NCI-H2196 treated with DMSO at 0.1 percent for 48 hours (cell line): ENCODE results near the gene CCDC171.
A peak's percentile ranks its signal among the peaks of the same experiment; 100 is the strongest.
"Not testable (repeated sequence)": the region's sequence is repeated elsewhere in the genome, so short reads cannot be mapped to it uniquely, and the experiment has no call there.

Experiments
- DNase-seq: peaks from one replicate; lab custom pipeline; 2025; ENCODE audit not compliant: unreplicated experiment; lab: John Stamatoyannopoulos, UW

Gene CCDC171

DNA sequence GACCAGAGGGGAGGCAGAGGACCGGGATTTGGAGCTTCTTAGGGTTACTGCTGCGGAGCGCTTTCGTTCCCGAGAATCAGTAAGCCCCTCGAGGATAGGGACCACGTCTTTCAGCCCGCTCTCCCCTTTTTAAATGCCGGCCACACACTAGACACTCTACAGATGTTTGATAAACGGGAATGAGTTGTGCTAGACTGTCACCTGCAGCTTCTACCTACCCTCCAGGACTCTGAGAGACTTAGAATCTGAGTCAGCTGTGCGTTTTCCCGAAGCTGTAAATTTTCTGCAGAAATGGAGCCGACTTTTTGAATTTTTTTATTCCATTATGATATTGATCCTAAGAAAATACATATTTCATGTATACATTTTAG is 670 bp downstream of the CCDC171 start:
- no peak for DNase-seq

DNA sequence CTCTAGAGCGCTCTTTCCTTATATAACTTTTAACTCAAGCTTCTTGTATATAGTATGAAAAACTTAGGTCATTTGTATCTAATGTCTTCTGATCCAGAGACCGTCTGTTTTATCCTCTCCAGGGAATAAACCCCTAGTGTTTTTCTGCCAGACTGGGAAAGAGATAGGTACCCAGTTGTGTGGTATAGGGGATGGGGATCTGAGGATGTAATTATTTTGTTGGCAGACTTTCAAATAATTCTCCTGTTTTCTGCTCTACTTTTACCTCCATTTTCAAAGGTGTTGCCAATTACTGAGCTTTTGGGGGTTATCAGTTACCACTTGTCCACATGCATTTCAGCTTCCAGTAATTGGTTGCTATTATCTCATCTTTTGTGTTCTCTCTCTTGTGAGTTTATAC is 17.9 kb downstream of the CCDC171 start:
- DNase-seq: peak; percentile 16

DNA sequence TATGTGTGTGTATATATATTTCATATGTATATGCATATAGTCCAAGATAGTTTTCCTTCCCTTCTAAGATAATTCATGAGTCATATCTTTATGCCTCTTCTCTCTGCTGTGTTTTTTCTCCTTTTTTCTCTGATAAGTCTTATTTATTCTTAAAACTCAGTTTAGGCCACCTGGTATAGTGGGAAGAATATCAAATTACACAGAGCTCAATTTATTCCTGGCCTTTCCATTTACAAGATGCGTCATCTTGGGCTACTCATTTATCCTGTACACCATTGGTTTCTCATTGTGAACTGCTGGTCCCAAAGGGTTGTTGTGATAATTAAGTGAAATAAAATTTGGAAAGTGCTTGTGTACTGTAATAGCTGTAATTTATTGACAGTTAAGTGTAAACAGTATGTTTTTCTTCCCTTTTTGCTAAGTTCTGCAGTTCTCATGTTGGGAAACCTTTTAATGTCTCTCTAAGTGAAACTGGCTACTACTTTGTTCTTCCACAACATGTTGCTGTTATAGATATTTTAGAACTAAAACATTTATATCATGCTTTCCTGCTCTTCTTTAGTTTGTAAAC is 19.4 kb downstream of the CCDC171 start:
- no peak for DNase-seq

DNA sequence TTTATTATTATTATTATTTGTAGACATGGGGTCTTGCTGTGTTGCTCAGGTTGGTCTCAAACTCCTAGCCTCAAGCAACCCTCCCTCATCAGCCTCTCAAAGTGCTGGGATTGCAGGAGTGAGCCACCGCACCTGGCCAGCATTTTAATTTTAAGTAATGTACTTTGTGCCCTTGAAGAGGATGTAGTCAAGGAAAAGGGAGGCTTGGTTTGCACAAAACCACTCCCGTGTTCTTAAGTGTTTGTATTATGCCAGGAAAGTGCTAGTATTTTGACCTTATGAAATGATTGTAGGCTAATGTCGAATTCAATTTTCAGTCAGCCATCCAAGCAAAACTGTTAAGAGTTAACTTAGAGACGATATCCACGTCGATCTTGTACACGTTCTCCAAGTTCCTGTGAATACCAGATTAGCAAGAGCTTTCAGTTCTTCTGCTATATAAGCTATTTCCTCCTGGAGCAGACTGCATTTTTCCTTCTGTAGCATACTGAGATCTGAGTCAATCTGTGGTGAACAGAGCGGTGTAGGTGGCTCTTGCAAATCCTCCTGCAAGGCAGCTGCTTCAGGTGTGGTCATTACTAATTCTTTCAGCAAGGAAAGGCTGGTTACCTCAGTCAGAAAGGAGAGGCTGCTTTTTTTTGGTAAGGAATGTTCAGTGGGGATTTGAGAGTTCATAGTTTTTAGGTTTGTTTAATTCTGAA is 23.7 kb downstream of the CCDC171 start:
- no peak for DNase-seq

DNA sequence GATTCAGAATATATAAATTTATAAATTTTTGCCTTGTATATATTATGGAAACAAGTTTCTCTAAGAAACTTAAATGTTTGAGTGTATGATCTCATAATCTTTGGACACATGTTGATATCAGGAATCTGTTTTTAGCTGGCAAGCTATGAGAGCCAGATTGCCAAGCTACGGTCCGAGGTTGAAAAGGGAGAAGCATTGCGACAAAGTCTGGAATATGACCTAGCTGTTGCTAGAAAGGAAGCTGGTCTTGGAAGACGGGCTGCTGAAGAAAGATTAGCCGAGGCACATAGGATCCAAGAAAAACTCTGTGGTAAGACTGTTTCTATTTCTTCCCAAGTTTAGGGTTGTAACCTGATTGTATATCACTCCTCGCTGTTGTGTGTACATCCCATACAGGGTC is 25.9 kb downstream of the CCDC171 start:
- DNase-seq: no peak

DNA sequence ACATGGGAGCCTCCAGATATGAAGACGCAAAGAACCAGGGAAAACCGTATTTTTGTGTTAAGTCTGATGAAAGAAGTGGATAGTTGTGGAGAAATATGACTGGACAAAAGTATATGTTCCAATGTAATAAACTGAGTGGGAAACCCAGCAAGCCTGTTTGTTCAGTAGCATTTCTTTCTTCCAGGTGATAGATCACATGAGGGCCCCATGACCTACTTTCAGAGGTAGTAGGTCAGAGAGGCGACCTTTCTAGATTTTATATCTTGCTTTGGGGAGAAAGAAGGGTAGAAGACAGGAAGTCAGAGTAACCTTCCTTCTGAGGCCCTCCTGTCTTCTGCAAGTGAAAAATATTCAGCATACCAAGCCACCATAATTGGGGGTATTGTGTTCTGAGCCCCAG is 31.5 kb downstream of the CCDC171 start:
- no peak for DNase-seq

DNA sequence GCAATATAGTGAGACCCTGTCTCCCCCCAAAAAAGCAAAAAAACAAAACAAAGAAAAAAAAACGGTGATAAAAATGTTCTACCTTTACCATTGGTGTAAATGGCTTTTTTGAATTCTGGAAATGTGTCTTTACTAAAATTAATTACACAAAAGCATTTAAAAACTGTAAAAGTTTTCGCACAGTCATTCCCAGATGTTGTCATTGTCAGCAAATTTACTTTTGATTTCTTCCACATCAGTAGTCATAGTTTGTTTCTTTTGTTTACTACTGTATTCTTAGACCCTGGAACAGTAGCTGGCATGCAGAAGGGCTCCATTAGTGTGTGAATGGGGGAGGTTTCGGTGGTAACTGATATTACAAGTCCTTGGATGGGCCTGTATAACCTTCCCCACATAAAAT is 39.5 kb downstream of the CCDC171 start:
- DNase-seq: no peak

DNA sequence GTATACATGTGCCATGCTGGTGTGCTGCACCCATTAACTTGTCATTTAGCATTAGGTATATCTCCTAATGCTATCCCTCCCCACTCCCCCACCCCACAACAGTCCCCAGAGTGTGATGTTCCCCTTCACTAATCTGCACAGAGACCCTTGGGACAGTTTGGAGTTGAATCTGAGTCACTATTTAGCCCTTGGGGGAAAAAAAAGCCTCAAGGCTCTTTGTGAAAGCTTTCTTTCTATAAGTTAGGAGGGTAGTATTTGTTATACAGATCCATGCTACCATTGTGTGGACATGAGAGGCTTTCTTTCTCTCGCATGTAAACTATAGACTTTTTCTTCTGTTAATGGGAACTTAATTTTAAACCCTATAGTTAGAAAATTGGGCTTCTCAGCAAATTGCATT is 40.1 kb downstream of the CCDC171 start:
- not testable (repeated sequence) for DNase-seq

DNA sequence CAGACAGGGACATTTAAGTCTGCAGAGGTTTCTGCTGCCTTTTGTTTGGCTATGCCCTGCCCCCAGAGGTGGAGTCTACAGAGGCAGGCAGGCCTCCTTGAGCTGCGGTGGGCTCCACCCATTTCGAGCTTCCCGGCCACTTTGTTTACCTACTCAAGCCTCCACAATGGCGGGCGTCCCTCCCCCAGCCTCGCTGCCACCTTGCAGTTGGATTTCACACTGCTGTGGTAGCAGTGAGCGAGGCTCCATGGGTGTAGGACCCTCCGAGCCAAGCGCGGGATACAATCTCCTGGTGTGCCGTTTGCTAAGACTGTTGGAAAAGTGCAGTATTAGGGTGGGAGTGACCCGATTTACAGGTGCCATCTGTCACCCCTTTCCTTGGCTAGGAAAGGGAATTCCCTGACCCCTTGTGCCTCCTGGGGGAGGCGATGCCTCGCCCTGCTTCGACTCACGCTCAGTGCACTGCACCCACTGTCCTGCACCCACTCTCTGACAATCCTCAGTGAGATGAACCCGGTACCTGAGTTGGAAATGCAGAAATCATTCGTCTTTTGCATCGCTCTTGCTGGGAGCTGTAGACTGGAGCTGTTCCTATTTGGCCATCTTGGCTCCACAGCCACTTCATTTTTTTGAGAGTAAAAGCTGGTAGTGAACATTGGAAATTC is 48.0 kb downstream of the CCDC171 start:
- DNase-seq: not testable (repeated sequence)

DNA sequence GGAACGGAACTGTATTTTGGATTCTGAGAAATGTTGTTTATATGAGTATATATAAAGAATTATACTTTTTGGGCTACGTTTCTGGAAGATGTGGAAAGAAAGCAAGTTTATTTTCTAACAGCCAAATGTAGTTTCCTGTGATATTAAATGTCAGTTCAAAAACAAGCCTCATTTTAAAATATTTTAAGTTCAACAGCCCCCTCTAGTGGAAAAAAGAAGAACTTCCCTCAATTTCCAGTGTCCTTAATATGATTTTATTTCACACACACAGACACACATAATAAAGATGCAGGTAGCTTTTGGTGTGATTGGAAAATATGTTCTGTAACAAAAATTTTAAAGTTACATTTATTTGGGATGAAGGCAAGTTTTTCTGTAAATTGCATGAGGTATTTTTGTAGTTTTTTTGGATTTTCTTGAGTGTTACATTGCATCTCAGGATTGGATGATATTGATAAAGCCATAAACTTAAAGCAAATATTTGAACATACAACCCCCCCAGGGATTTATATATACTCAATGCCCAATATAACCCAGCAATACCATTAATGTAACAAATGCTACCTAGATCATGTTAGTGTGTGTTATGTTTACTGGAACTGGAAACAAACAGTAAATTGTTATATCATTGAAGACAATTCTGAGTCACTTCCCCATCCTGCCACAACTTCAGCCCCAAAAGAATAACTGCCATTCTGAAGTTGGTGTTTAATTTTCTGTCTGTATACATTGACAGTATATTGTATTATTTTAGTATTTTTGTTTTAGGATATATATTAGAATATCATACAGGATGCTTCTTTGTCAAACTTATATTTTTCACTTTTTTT is 54.0 kb downstream of the CCDC171 start:
- peak; percentile 70 for DNase-seq

DNA sequence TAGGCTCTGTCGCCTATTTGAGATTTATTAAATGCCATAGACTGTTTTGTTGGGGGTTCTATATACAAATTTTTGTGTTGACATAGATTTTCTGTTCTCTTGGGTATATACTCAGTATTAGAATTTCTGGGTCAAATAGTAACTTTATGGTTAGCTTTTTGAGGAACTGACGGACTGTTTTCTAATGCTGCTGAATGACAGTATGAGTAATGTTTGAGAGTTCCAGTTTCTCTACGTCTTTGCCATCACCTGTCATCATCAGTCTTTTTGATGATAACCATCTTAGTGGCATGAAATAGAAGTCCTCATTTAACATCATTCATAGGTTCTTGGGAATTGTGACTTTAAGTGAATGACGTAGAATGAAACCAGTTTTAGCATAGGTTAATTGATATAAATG is 60.1 kb downstream of the CCDC171 start:
- no peak for DNase-seq

DNA sequence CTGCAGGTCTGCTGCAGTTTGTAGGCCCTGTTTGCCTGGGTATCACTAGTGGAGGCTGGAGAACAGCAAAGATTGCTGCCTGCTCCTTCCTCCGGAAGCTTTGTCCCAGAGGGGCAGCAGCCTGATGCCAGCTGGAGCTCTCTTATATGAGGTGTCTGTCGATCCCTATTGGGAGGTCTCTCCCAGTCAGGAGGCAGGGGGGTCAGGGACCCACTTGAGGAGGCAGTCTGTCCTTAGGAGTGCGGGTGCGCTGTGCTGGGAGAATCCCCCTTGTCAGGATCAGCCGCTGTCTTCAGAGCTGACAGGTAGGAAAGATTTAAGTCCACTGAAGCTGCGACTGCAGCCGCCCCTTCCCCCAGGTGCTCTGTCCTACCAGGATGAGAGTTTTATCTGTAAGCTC is 64.9 kb downstream of the CCDC171 start:
- no peak for DNase-seq

DNA sequence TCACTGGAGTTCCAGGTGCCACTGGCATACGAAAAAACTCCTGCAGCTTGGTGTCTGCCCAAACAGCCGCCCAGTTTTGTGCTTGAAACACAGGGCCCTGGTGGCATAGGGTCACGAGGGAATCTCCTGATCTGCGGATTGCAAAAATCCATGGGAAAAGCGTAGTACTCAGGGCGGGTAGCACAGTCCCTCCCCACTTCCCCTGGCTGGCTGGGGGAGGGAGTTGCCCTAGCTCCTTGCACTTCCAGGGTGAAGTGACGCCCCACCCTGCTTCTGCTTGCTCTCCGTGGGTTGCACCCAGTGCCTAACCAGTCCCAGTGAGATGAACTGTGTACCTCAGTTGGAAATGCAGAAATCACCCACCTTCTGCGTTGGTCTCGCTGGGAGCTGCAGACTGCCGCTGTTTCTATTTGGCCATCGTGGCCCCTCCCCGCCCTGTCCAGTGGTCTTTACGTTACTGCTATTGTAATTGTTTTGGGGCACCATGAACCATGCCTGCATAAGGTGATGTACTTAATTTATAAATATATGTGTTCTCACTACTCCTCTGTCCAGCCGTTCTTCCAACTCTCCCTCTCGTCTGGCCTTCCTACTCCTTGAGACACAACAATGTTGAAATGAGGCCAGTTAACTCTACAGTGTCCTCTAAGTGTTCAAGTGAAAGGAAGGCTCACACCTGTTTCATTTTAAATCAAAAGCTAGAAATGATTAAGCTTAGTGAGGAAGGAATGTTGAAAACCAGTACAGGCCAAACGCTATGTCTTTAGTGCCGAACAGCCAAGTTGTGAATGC is 65.9 kb downstream of the CCDC171 start:
- no peak for DNase-seq

DNA sequence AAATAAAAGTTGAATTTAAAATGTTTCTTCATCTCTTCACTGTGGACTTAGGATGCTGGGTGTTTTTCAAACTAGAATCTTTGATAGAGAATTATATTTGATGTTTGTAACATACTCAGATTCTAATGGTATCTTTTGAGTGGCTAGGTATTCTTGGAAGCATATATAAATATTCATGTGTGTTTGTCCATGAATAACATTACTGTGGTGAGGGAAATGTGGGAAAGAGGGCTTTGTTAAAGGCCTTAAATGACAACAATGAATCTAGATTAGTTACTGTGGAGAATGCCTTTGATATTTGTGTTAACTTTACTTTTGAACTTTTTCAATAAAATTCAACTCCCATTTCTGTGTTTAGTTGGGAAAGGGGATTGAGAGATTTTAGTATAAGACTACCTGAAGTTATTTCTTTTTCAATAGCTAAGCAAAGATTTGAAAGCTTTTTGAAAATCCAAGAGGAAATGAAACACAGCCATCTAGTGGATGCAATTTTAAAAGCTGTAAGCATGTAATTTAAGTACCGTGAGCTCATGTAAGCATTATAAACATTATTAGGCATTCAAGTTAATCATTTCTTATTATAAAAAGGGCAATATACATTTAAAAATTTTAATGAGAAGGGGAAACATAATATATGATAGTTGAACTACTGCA is 69.6 kb downstream of the CCDC171 start:
- DNase-seq: peak; percentile 12

DNA sequence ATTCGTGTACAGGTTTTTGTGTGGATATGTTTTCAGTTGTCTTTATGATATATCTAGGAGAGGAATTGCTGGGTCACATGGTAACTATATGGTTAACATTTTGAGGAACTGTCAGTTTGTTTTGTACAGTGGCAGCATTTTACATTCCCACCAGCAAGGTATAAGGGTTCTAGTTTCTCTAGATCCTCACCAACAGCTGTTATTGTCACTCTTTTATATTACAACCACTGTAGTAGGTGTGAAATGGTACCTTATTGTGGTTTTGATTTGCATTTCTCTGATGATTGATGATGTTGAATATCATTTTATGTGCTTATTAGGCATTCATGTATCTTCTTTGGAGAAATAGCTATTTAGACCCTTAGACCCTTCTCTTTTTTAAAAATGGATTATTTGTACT is 82.9 kb downstream of the CCDC171 start:
- DNase-seq: no peak

DNA sequence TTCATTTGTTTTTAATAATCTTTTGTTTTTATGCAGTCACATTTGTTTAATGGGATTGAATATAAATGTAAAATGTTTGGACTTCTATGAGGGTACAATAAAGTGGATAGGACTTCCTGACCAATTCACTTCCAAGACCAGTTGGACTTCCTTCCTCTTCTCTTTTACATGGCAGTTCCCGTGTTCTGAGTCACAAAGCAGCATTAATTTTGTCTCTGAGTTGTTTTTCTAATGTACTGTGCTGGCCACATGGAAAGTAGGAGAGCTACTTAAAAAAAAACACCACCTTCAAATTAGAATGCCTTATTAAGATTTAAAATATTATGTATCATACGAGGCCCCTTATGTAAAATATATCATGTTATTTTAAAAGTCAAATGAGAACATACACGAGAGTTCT is 87.3 kb downstream of the CCDC171 start:
- DNase-seq: no peak

DNA sequence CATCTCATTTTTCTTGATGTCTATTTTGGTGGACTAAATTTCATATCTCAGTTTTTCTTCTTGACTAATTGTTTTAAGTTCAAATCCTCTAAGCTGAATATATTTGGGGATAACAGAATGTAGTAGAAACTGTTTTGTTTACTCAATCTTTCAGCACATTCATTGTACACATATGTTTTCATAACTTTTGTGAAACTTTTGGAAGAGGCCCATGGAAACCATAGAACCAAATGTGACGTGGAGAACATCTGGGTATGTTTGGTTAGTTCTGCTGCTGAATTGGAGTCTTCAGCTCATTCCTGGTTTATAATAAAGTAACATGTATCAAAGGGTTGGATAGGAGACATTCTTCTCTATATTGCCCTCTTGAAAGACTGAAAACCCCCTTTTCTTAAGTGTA is 88.4 kb downstream of the CCDC171 start:
- DNase-seq: no peak

DNA sequence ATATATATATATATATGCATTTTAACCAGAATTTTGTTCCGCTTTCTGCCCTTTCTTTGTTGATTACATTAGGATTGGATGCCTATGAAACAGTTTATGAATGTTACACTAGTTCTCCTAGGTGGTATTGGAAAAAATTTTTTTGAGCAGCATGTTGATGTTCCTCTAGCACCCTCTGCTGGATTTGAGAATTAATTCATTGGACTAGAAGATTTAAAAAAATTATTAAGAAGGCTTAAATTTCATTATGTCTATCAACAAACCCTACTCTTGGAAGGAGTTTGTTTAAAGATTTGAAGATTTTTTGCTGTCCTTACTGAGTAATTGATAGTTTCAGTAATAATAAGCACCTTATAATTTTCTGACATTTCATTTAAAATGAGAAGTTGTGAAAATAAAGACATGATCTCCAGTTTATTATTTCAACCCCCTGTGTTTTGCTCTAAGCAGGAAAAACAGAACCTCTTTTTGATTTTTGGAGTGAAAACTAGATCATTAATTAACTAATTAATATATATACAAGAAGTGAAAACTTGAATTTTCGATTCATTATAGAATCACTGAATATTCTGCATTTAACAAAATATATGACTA is 89.6 kb downstream of the CCDC171 start:
- peak; percentile 61 for DNase-seq

DNA sequence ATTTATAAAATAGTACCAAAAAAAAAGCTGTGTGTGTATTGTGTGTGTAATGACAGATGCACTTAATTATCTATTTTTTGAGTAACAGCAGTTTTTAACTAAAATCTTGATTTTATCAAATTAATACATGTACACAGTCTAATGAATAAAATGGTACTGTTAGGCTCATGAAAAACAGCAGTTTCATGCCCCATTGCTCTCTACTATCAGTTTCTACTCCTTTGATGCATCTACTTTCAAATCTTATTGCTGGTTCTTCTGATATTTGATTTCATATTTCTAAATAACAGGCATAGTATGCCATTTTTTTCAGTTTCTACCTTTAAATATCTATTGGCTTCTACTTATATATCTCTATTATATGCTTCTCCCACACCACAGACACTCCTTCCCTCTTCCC is 117.4 kb downstream of the CCDC171 start:
- DNase-seq: no peak

DNA sequence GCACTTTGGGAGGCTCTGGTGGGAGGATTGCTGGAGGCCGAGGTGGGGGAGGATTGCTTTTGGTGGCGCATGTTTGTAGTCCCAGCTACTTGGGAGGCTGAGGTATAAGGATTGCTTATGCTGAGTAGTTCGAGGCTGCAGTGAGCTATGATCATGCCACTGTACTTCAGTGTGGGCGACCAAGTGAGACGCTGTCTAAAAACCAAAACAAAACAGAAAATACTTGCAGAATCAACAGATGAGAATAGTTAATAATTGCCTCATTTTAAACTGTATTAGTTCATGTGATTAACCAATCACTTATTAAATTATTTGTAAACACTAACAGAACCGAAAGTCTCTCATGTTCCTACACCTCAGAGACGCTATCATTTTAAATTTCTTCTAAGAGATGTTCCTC is 118.1 kb downstream of the CCDC171 start:
- no peak for DNase-seq
